ENCODE data around the gene PTPRT. TPM values are rescaled to one million over a fixed set of nuclear protein-coding genes. Genes with fewer than 3 reads are reported as not detected.

The PTPRT gene
- total RNA-seq, 1 donor from 2014 or later: not detected

- intact Hi-C loops (cut with micrococcal nuclease): no loop called here
These were observed 454.2 kb downstream of the PTPRT start for GRCh38 chr20:42735539-42735938.

- intact Hi-C loops (cut with micrococcal nuclease): no loop called here
These were observed 454.9 kb downstream of the PTPRT start for GRCh38 chr20:42734660-42735368.

- intact Hi-C loops (cut with micrococcal nuclease): no loop called here
These were observed 467.8 kb downstream of the PTPRT start for GRCh38 chr20:42721923-42722322.

- intact Hi-C loops (cut with micrococcal nuclease): no loop called here
These were observed 475.2 kb downstream of the PTPRT start for GRCh38 chr20:42714298-42715141.

GRCh38 chr20:42708266-42708665, 481.4 kb downstream of the PTPRT start:
- intact Hi-C loops (cut with micrococcal nuclease): no loop called here

- intact Hi-C loops (cut with micrococcal nuclease): no loop called here
These were observed 482.9 kb downstream of the PTPRT start for GRCh38 chr20:42706759-42707158.

- intact Hi-C loops (cut with micrococcal nuclease): no loop called here
These were observed 484.2 kb downstream of the PTPRT start for GRCh38 chr20:42705550-42705949.

- intact Hi-C loops (cut with micrococcal nuclease): no loop called here
These were observed 486.0 kb downstream of the PTPRT start for GRCh38 chr20:42703744-42704143.

GRCh38 chr20:42701948-42702347, 487.8 kb downstream of the PTPRT start:
- intact Hi-C loops (cut with micrococcal nuclease): no loop called here

GRCh38 chr20:42700372-42700771, 489.3 kb downstream of the PTPRT start:
- intact Hi-C loops (cut with micrococcal nuclease): no loop called here

- intact Hi-C loops (cut with micrococcal nuclease): no loop called here
These were observed 491.7 kb downstream of the PTPRT start for GRCh38 chr20:42697962-42698361.

GRCh38 chr20:42690842-42691437, 498.8 kb downstream of the PTPRT start:
- intact Hi-C loops (cut with micrococcal nuclease): no loop called here

GRCh38 chr20:42688576-42688975, 501.1 kb downstream of the PTPRT start:
- intact Hi-C loops (cut with micrococcal nuclease): no loop called here

- intact Hi-C loops (cut with micrococcal nuclease): no loop called here
These were observed 503.6 kb downstream of the PTPRT start for GRCh38 chr20:42686057-42686456.

GRCh38 chr20:42678895-42679294, 510.8 kb downstream of the PTPRT start:
- intact Hi-C loops (cut with micrococcal nuclease): no loop called here

- intact Hi-C loops (cut with micrococcal nuclease): loop anchor here (5.0 kb wide), 1 partner anchor 539 kb away; no protein-coding TSS in a partner anchor
These were observed 533.6 kb downstream of the PTPRT start for GRCh38 chr20:42656130-42656529.

- intact Hi-C loops (cut with micrococcal nuclease): no loop called here
These were observed 537.4 kb downstream of the PTPRT start for GRCh38 chr20:42652266-42652665.

- intact Hi-C loops (cut with micrococcal nuclease): no loop called here
These were observed 539.4 kb downstream of the PTPRT start for GRCh38 chr20:42650191-42650746.

GRCh38 chr20:42649748-42650147, 540.0 kb downstream of the PTPRT start:
- intact Hi-C loops (cut with micrococcal nuclease): no loop called here

GRCh38 chr20:42646250-42646649, 543.5 kb downstream of the PTPRT start:
- intact Hi-C loops (cut with micrococcal nuclease): no loop called here

- intact Hi-C loops (cut with micrococcal nuclease): no loop called here
These were observed 547.8 kb downstream of the PTPRT start for GRCh38 chr20:42641886-42642285.

GRCh38 chr20:42639140-42639539, 550.6 kb downstream of the PTPRT start:
- intact Hi-C loops (cut with micrococcal nuclease): no loop called here

Measured in T-helper 1 cell treated with Interleukin-12 subunit alpha and Interleukin-12 subunit beta and Interleukin-4 antibody, amounts not matched to agents 30 ng/mL and 1 ng/mL, for 36 hours (primary cell).